ENCODE measurements around the gene CERS6. TPM values are rescaled to one million over a fixed set of nuclear protein-coding genes. Genes with fewer than 3 reads are reported as not detected.
A peak's percentile ranks its signal among the peaks of the same experiment; 100 is the strongest.

The CERS6 gene
- total RNA-seq, 4 donors from 2014 or later = 42.3 to 62.1 (median 50.6) TPM

- Histone ChIP-seq H3K27me3 (no peaks in the 10 kb centered on the region), H3K4me1 (peaks cover 9 to 45% (median 16%) of the 10 kb centered on the region in 4 donors), H3K36me3 (no peaks in the 10 kb centered on the region), H3K27ac (peak overlapping the region; percentile 33 to 65 (median 55)), H3K4me3 (no peak overlapping the region), H3K9me3 (no peaks in the 10 kb centered on the region)
- in situ Hi-C loops (cut with MboI; ENCODE audit: low pct_ligation_motif_present in 1 of 4, low pct_unique_long_range_greater_than_20kb in 1 of 4, low sequenced_read_pairs in 3 of 4) = no loop called here
- peak; percentile 31 for DNase-seq
- intact Hi-C loops (cut with DNase I; ENCODE audit: low total_unique reads) = no loop called here
- 25% methylated on average over 4 of the region's 4 CpGs; no CpG with 5 or more reads in 1 of the 2 donors for WGBS, 2 donors (ENCODE audit: low coverage in 1 of 2)
- TF ChIP-seq POLR2AphosphoS5 (IDR thresholded peaks at IDR 0.05) (no peak), EP300 (IDR thresholded peaks at IDR 0.05; ENCODE audit: low read depth) (no peak), POLR2A (IDR thresholded peaks at IDR 0.05) (no peak), CTCF (IDR thresholded peaks at IDR 0.05) (no peak)
Measured at GRCh38 chr2:168626096-168626495, 170.0 kb downstream of the CERS6 start.

GRCh38 chr2:168626647-168627046 lies 170.6 kb downstream of the CERS6 start:
- no peak for DNase-seq
- 33 to 42% methylated on average over 3 of the region's 3 CpGs for WGBS, 2 donors (ENCODE audit: low coverage in 1 of 2)
- Histone ChIP-seq H3K9me3 (no peaks in the 10 kb centered on the region), H3K4me1 (peaks cover 9 to 45% (median 16%) of the 10 kb centered on the region in 4 donors), H3K4me3 (no peak overlapping the region), H3K27me3 (no peaks in the 10 kb centered on the region), H3K27ac (peak overlapping the region; percentile 33 to 65 (median 55)), H3K36me3 (no peaks in the 10 kb centered on the region)
- in situ Hi-C loops (cut with MboI; ENCODE audit: low pct_ligation_motif_present in 1 of 4, low pct_unique_long_range_greater_than_20kb in 1 of 4, low sequenced_read_pairs in 3 of 4) = no loop called here
- TF ChIP-seq POLR2AphosphoS5 (IDR thresholded peaks at IDR 0.05) (no peak), POLR2A (IDR thresholded peaks at IDR 0.05) (no peak), EP300 (IDR thresholded peaks at IDR 0.05; ENCODE audit: low read depth) (no peak), CTCF (IDR thresholded peaks at IDR 0.05) (no peak)
- intact Hi-C loops (cut with DNase I; ENCODE audit: low total_unique reads) = no loop called here

GRCh38 chr2:168632709-168633121 lies 176.6 kb downstream of the CERS6 start:
- intact Hi-C loops (cut with DNase I; ENCODE audit: low total_unique reads) (no loop called here), in situ Hi-C loops (cut with MboI; ENCODE audit: low pct_ligation_motif_present in 1 of 4, low pct_unique_long_range_greater_than_20kb in 1 of 4, low sequenced_read_pairs in 3 of 4) (no loop called here)
- TF ChIP-seq EP300 (IDR thresholded peaks at IDR 0.05; ENCODE audit: low read depth) = peak; percentile 4
- peak; percentile 45 to 69 (median 65) for TF ChIP-seq POLR2AphosphoS5 (IDR thresholded peaks at IDR 0.05)
- TF ChIP-seq CTCF (IDR thresholded peaks at IDR 0.05) = no peak
- H3K36me3 ChIP-seq = no peaks in the 10 kb centered on the region
- no peak overlapping the region for H3K4me3 ChIP-seq
- H3K4me1 ChIP-seq = peaks cover 21 to 67% (median 29%) of the 10 kb centered on the region in 4 donors
- H3K9me3 ChIP-seq = no peaks in the 10 kb centered on the region
- peak overlapping the region; percentile 74 to 78 (median 74) for H3K27ac ChIP-seq
- H3K27me3 ChIP-seq = no peaks in the 10 kb centered on the region
- 49 to 89% methylated on average over 3 to 7 of the region's 7 CpGs for WGBS, 2 donors (ENCODE audit: low coverage in 1 of 2)
- no peak for DNase-seq

GRCh38 chr2:168633200-168633599 lies 177.1 kb downstream of the CERS6 start:
- in situ Hi-C loops (cut with MboI; ENCODE audit: low pct_ligation_motif_present in 1 of 4, low pct_unique_long_range_greater_than_20kb in 1 of 4, low sequenced_read_pairs in 3 of 4) = no loop called here
- peak overlapping the region; percentile 74 to 78 (median 74) for H3K27ac ChIP-seq
- H3K27me3 ChIP-seq = no peaks in the 10 kb centered on the region
- no peak for TF ChIP-seq EP300 (IDR thresholded peaks at IDR 0.05; ENCODE audit: low read depth)
- TF ChIP-seq CTCF (IDR thresholded peaks at IDR 0.05) = no peak
- no peak for TF ChIP-seq POLR2A (IDR thresholded peaks at IDR 0.05)
- no peak for TF ChIP-seq POLR2AphosphoS5 (IDR thresholded peaks at IDR 0.05)
- intact Hi-C loops (cut with DNase I; ENCODE audit: low total_unique reads) = no loop called here
- no peaks in the 10 kb centered on the region for H3K9me3 ChIP-seq
- WGBS, 2 donors (ENCODE audit: low coverage in 1 of 2) = 74 to 80% methylated on average over 1 of the region's 1 CpG
- DNase-seq = no peak
- peaks cover 21 to 63% (median 26%) of the 10 kb centered on the region in 4 donors for H3K4me1 ChIP-seq
- no peaks in the 10 kb centered on the region for H3K36me3 ChIP-seq
- no peak overlapping the region for H3K4me3 ChIP-seq

All from transverse colon (tissue), 4 donors.